CMK (cell line): Measurements from ENCODE around the gene LIG3.
"Not testable (repeated sequence)": the region's sequence is repeated elsewhere in the genome, so short reads cannot be mapped to it uniquely, and the experiment has no call there.

Source experiments
- DNase-seq: peaks from one replicate; pipeline ENCODE4 v3.0.0-alpha.2; 2010; ENCODE audit warnings: low read depth

The LIG3 gene

DNA sequence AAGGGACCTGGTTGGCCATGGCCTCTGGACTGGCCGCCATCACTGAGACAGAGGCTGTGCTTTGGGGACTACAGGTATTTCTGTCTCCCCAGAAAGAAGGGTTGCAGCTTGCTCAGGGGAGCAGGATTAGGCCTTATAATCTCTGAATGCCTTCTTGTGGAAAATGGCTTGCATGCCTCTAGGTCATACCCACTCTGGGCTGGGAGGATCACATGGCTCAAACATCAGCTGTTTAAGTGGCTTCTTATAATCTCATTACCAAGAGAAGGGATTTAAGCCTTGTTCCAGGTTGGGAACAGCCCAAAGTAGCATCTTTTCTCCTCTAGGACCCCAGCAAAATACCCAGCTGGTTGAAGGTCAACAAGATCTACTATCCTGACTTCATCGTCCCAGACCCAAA, 19.1 kb downstream of the LIG3 start:
- no peak for DNase-seq

DNA sequence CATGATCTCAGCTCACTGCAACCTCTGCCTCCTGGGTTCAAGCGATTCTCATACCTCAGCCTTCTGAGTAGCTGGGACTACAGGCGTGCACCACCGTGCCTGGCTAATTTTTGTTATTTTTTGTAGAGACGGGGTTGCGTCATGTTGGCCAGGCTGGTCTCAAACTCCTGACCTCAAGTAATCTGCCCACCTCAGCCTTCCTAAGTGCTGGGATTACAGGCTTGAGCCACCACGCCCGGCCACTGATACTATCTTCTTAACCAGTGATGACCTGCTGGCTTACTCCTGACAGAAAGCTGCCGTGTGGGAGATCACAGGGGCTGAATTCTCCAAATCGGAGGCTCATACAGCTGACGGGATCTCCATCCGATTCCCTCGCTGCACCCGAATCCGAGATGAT, 20.7 kb downstream of the LIG3 start:
- DNase-seq: not testable (repeated sequence)

DNA sequence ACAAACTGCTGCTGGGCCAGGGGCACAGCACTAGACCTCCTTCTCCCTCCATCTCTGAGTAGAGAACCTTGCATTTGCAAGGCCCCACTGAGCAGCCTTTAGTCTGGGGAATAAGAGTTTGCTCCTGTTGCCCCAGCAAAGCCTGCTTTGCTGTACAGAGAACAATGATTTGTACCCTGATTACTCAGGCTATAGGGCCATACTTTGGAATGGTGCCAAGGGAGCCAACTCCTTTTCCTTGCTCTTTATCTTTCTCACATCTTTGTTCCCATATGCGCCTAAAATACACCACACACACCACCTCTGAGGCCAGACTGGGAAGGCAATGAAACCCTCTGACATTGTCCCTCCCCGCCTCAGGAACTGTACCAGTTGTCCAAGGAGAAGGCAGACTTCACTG, 21.2 kb downstream of the LIG3 start:
- no peak for DNase-seq

DNA sequence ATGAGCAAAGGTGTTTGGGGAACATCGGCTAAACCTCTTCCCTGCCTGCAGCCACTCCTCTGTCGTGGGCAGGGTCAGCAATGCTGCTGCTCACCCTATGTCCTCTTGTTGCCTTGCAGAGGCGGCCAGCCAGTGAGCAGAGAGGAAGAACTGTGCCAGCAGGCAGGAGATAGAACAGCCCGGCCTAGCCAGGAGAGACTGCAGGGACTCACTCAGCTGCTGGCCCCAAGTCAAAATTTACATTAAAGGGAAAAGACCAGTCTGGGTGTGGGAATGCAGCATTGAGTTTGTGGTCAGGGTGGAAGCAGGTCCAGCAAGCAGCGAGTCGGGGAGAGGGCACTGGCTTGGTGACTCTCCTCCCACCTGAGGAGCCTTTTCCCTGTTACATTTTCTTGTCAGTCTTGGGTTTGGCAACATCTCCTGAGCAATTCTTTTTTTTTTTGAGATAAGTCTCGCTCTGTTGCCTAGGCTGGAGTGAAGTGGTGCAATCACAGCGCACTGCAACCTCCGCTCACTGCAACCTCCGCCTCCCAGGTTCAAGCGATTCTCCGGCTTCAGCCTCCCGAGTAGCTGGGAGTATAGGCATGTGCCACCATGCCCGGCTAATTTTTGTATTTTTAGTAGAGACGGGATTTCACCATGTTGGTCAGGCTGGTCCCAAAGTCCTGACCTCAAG, 22.7 kb downstream of the LIG3 start:
- DNase-seq: no peak

DNA sequence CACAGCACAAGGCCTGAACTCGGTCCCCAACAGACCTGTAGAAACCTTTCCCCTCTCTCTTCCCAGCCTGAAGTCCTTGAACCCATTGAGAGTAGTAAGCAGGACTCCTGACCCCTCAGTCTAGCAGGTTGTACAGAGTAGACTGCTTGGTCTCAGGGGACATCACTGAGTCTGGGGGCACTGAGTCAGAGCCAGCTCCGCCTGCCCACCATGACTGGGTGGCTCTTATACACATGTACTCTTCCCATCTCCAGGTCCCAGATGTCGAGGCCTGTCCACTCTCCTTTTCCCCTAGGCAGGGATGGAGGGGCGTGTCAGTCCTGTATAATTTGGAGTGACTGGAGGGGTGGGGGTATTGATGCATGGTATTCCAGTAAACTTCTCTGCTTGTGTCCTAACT, 23.5 kb downstream of the LIG3 start:
- no peak for DNase-seq

DNA sequence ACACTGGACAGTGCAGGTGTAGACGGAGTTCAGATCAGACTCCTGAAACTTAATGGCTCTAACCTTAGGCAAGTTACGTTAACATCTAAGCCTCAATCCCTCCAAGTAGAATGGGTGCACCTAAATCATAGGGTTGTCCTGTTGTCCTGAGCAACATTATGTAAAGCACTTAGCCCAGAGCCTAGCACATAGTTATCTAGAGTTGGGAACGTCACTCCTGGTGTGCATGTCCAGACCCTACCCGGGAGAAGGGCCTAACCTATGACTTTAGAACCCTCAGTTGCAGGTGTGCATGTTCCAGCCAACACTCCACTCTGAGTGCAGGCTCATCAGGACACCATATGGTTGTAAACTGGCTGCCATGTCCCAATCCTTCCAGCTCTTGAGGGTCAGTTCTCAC, 26.0 kb downstream of the LIG3 start:
- no peak for DNase-seq

DNA sequence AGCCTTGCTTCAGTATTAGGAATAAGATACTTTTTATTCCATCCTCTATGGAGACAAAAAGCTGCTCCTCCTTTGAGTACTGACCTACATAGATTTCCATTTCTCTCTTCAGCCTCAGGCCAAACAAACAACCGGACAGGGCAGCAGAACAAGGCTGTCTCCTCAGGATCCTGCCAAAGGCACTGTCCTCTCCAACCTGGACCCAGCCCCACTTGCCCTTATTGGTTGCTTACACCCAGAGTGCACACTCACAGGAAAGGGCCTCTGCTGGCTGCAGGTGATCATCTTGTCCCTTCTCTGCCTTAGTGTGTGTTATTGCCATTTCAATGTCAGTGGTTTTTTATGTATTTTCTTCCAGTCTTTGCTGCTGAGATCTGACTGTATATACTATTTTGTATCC, 26.6 kb downstream of the LIG3 start:
- no peak for DNase-seq

DNA sequence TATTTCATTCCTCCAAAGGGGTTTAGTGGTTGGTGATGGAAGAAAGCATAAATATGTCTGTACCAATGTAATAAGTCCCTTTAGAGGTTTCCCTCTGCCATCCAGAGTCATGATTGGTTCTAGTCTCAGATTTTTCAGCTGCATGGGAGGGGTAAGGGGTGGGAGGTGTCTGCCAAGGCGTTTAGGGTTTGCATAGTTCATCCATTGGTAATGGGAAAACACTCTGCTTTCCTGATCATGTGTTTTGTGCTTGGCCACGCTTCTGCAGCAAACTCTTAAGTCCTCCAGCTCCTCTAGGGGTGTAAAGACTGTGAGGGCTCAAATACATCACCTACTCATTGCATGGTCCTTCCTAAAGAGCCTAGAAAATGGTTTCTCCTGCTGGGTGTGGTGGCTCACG, 29.8 kb downstream of the LIG3 start:
- no peak for DNase-seq

DNA sequence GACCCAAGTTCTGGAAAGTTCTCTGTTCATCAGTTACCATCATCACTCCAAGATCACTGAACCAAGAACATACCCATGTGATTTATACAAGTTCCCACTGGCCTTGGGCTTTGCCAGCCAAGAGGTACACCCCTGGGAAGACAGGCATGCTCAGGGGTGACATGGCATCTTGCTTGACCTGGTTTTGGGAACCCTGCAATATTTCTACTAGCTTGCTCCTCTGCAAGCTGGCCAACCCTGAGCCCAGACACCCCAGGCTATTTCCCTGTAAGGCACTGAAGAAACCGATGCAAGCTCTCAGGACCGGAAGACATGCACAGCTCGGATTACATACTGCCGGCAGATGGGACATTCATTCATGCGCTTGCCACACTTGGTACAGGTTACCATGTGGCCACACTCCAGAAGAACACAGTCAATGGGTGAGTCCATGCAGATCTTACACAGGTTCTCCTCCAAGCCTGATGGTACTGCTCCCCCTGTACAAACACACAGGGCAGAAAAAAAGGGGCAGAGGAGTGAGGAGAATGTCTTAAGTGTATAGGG, 31.4 kb downstream of the LIG3 start:
- no peak for DNase-seq

DNA sequence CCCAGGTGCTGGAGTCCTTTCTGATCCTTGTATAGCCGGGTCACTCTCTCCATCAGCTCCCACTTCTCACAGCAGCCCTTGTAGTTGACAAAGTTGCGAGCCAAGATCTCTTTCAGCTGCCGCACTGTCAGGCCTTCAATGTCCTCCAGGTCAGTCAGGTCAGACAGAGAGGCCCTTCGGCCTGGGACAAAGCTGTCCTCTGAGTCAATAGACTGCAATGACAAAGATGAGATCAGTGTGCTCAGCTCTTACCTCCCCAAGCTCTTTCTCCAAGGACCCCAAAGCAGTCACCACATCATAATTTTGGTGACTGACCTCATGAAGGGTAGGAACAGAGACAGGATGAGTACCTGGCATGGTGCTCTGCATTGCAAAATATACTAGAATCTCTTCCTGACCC, 36.1 kb downstream of the LIG3 start:
- DNase-seq: no peak

DNA sequence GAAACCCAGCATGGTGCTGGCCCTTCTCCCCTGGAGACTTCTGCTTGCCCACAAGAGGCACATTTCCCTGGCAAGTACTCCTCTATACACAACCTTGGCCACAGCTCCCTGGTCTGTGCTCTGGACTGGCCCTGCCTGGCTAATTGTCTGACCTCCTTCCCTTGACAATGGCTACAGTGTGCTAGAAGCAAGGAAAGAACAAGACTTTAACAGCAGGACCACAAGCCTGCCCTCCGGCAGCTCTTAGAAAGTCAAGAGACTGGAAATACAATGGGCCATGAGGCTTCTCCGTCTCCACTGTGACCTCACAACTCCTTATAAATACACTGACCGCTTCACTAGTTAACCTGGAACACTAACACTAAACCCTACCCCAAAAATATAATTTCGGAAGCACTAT, 36.7 kb downstream of the LIG3 start:
- no peak for DNase-seq

DNA sequence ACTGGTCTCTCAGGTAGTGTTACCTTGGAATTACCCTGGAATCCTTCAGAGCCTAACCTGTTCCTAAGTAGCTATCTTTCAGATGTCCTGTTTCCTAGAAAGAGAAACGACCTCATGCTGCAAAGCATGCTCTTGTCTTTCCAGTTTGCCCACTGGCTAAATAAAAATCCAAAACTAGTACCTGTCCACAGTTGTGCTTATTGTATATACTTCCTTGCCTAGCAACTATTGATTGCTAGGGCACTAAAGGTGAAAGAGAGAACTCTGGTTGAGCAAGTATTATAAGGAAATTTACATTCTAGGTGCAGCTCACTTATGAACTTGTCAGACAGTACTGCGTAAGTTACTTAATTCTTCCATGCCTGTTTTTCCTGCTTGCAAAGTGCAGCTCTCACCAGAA, 38.5 kb downstream of the LIG3 start:
- DNase-seq: no peak

DNA sequence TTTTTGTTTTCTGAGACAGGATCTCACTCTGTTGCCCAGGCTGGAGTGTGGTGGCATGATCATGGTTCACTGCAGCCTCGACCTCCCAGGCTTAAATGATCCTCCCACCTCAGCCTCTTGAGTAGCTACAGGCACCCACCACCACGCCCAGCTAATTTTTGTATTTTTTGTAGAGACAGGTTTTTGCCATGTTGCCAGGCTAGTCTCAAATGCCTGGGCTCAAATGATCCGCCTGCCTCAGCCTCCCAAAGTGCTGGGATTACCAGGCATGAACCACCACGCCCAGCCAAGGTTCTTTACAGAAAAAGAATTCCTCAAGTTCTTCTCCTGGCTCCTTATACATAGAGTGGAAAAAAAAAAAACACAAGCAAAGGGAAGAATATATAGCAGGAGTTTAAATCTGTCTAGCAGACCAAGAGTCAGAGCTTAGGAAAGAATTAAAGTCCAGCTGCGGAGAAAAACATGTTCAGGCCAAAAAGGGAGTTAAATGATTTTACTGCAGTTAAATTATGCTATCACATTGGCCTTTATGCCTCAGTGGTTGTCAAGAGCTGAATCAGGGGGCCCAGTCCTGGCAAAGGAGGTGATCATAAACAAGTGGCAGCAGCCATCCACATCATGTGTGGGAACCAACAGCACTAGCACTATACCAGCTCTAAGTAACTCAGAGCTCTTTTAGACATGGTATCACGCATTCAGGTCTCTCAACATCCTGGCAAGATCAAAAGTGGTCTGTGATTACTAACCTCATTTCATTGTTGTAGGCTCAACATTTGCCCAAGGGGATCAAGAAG, 39.3 kb downstream of the LIG3 start:
- DNase-seq: no peak

DNA sequence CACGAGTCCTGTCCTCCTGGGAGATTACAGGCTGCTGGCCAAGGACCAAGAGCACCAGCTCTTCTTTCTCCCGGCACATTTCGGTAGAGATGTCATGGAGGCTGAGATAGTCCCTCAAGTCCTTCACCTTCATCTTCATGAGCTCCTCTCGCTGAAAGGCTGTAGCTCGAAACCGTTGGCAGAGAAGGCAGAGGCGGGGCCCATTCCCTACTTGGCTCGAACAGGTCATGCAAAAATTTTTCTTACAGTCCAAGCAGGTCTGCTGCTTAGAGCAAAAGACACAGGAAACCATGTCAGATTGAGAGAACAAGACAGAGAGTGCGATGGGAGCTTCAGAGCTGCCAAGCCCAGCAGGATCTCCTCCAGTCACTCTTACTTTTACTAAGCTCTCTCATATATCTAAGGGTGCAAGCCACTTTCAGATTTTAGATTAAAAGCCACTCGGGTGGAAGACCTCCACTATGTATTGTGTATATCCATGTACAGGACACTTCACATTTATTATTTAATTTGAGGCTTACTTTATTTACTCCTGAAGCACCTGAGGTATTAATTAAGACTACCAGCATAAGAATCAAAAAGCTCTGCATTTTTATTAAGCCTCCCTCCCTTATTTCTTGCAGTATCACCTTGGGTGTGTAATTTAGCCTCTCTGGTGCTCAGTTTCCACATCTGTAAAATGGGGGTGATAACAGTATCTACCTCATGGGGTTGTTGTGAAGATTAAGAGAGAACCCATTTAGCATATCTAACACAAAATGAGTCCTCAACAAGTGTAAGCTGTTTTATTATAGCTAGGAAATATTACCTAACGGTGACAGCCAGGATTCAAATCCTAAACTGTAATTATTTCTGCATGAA, 41.4 kb downstream of the LIG3 start:
- no peak for DNase-seq

DNA sequence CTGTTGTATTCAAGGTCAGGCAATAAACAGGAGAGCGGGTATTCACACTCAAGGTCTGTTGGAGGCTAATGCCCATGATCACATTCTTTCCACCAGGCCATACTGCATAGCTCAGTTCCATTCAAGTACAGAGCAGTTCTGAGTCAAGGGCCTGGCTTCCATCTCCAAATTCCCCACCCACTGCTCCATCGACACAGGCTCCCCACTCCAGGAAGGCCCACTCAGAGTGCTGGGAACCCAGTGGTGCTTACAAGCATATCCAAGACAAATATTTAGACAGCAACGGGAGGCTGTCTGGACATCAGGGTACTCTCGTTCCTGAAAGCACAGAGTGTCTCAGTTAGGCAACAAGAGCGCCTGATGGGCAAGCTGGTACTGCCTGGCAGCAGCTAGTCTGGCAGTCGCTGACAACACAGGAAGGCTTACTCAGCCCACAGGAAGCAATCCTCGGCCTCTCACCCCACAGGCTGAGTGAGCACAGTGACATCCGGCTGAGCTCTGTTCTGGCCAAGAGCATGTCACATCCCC, 42.3 kb downstream of the LIG3 start:
- peak; percentile 37 for DNase-seq

DNA sequence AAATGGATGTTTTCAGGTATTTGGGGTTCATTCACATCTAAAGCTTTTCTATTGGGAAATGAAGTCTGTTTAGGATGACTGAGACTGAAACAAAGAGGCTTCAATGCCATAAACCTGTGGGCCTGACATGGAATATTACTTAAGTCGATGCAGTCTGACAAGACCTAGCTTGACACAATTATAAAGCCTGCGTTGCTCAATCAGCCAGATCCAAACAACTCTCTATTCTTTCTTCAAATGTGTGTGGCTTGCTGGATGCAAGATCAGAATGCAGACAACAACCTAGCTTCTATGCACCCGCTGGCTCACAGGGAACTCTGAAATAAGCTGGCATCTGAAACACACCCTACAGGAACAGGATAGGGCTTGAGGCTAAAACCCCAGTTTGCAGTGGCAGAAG, 43.2 kb downstream of the LIG3 start:
- DNase-seq: no peak

DNA sequence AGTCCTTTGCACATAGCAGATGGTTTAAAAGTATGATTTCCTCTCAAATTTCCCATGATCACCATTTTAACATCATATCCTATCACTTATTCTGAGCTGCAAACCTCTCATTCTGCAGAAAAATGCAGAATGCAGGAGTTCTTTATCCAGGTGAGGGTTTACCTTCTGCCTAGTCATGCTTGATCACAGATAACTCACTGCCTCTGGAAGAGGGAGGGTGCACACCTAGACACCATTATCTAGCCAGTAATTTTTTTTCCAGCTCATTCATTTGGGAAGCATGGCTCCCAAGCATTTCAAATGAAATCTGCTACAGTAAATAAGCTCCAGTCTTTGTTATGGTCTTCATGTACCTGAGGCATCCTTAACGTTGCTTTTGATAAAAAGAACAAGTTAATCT, 45.2 kb downstream of the LIG3 start:
- no peak for DNase-seq

DNA sequence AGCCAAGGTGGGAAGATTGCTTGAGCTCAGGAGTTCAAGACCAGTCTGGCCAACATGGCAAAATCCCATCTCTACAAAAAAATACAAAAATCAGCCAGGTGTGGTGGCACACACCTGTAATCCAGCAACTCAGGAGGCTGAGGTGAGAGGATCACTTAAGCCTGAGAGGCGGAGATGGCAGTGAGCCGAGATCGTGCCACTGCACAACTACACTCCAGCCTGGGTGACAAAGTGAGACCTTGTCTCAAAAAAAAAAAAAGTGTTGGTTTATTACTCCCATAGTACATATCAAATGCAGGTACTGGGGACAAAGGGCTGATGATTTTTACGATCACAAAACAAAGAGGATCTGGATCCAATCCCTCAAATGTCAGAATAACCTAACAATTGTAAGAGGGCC, 47.8 kb downstream of the LIG3 start:
- DNase-seq: not testable (repeated sequence)

DNA sequence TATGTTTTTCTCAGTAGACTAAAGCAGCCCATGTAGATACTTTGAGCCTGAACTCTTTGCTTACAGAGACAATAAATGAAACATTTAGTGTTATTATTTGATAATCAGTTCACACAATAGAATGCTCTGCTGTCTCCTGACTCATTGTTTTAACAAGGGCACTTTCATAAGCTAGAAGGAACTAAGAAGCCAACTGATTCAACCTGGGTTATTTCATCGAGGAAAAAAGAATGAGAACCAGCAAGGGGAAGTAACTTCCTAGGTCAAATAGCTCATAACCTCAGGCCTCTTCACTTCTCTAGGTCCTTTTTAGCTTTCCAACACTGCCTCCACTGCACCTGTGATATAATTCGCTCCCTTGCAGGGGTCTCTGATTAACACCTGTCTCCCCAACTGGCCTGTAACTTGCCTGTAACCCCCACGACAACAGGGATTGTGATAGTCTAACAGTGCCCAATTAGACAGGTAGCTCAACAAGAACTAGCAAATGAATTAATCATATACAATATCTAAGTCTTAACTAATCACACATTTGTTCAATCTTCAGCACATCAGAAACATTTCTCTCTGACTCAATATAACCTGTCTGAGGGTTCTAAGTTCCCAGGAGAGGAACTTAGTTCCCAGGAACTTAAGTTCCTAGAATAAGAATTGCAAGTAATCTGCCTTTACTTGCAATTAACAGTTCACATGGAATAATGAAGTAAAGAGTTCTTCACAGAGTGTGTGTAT, 48.4 kb downstream of the LIG3 start:
- DNase-seq: no peak

DNA sequence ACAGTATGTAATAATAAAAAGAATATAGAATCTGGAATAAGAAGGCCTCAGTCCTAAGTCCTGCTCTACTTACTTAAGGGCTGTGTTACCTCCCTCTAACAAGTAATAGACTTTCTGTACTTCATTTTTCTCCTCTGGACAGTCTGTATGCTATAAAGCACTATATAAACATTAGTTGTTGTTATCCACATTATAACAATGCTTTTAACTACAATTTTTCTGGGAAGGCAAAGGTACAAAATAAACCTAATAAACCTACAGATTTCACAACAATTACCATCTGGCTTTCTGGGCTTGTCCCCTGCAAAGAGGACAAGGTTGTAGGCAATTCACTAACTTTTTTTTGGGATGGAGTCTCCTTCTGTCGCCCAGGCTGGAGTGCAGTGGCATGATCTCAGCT, 50.5 kb downstream of the LIG3 start:
- no peak for DNase-seq

DNA sequence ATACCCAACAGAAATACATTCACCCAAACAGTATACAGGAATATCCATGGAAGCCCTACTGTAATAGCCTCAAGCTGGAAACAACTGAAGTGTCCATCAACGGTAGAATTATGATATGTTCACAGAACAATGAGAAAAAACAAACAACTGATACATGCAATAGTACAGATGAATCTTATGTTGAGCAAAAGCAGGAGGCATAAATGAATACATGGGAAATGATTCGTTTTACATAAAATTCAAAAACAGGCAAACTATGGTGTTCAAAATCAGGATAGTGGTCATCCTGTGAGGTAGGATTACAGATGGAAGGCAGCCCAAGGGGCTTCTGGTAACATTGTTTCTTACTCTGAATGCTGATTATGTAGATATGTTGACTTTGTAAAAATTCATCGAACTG, 58.1 kb downstream of the LIG3 start:
- no peak for DNase-seq

DNA sequence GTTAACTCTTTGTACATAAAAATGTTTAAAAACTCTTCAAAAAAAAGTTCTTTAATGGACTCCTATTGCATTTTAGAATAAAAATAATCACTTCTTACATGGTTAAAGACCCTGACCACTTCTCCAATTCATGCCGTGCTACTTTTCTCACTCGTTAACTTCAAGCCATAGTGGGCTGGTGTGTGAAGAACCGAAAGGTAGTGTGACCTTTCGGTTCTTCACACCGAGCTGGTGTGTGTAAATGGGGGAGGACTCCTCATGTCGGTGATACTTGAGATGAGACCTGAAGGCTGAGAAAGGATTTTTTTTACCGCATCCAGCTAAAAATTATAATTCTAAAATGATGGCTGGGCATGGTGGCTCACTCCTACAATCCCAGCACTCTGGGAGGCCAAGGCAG, 61.1 kb downstream of the LIG3 start:
- DNase-seq: no peak
